B cell (primary cell): ENCODE measurements around the gene MTUS2. TPM values are rescaled to one million over a fixed set of nuclear protein-coding genes. Genes with fewer than 3 reads are reported as not detected.

Experiments used
- ATAC-seq: fragments of 200-7000 bp; cut with Tn5 transposase; one replicate; pipeline ENCODE4 v1.10.0; 2021; ENCODE audit warnings: low read depth, mild to moderate bottlenecking, moderate number of reproducible peaks, moderate library complexity
- CTCF ChIA-PET: fragments of 350-600 bp; sonication (Branson Sonifier 250); formaldehyde crosslinking; loops from one replicate; lab custom pipeline; 2021; ENCODE audit warnings: antibody characterized with exemption, inconsistent platforms; lab: Charles Lee
- POLR2A ChIA-PET: fragments of 350-600 bp; sonication (Branson Sonifier 250); formaldehyde crosslinking; loops from one replicate; lab custom pipeline; 2021; ENCODE audit warnings: antibody characterized with exemption; lab: Charles Lee
- DNase-seq: peaks from one replicate; pipeline ENCODE4 v3.0.0; 2013
- H2AFZ ChIP-seq: 2 replicates; pipeline ENCODE4 v1.6.1; 2012; ENCODE audit warnings: mild to moderate bottlenecking, low read depth, low read length; ENCODE audit not compliant: insufficient read depth, poor library complexity, severe bottlenecking
- H3K27ac ChIP-seq, 2 donors: 1 replicate in 1 of 2; 2 replicates in 1 of 2; pipeline ENCODE4 v1.5.1; 2012 to 2013; ENCODE audit warnings: low read length in 2 of 2, mild to moderate bottlenecking in 2 of 2, moderate library complexity in 1 of 2
- H3K27me3 ChIP-seq, 4 experiments: fragments of 200-600 bp in 1 of 4; sonication (generic) in 1 of 4; replicated peaks in 1 of 4; 1 replicate in 2 of 4; 2 replicates in 2 of 4; pipeline versions ENCODE4 v1.6.1 to v1.7.0; 2013 to 2016; ENCODE audit warnings: low read length in 3 of 4, mild to moderate bottlenecking in 2 of 4, mixed read lengths in 1 of 4, moderate library complexity in 1 of 4; ENCODE audit not compliant: insufficient read depth in 4 of 4, control insufficient read depth in 3 of 4; ENCODE audit errors: control extremely low read depth in 1 of 4
- H3K36me3 ChIP-seq, 2 experiments: replicated peaks in 1 of 2; 1 replicate in 1 of 2; 2 replicates in 1 of 2; pipeline versions ENCODE4 v1.6.1 to v1.7.1; 2013; ENCODE audit warnings: low read length in 1 of 2; ENCODE audit not compliant: insufficient read depth in 2 of 2, control insufficient read depth in 1 of 2; ENCODE audit errors: control extremely low read depth in 1 of 2, extremely low read depth in 1 of 2
- H3K4me1 ChIP-seq, 2 donors: fragments of 200-600 bp in 1 of 2; sonication (generic) in 1 of 2; 1 replicate in 1 of 2; 2 replicates in 1 of 2; pipeline versions ENCODE4 v1.5.1 to v1.6.1; 2013 to 2017; ENCODE audit warnings: low read length in 2 of 2; ENCODE audit not compliant: control insufficient read depth in 2 of 2, insufficient read depth in 2 of 2
- H3K4me2 ChIP-seq: replicated peaks from 2 replicates; pipeline ENCODE3; 2012; ENCODE audit warnings: mild to moderate bottlenecking, low read depth, low read length; ENCODE audit not compliant: poor library complexity, severe bottlenecking
- H3K4me3 ChIP-seq, 5 experiments: fragments of 200-600 bp in 1 of 5; sonication (generic) in 1 of 5; 1 replicate in 3 of 5; 2 replicates in 2 of 5; pipeline versions ENCODE4 v1.5.1 to v1.7.0; 2011 to 2016; ENCODE audit warnings: low read length in 4 of 5, mild to moderate bottlenecking in 4 of 5, low read depth in 2 of 5, control low read depth in 1 of 5, moderate library complexity in 1 of 5; ENCODE audit not compliant: insufficient read depth in 1 of 5; ENCODE audit errors: control extremely low read depth in 1 of 5, extremely low read depth in 1 of 5
- H3K79me2 ChIP-seq: fragments of 200-600 bp; sonication (generic); one replicate; pipeline ENCODE4 v1.6.0; 2016; ENCODE audit warnings: low read length; ENCODE audit not compliant: control insufficient read depth, insufficient read depth
- H3K9ac ChIP-seq: fragments of 200-600 bp; sonication (generic); 2 replicates; pipeline ENCODE4 v1.6.1; 2017; ENCODE audit warnings: mild to moderate bottlenecking, low read length, moderate library complexity
- H3K9me3 ChIP-seq, 3 donors: one replicate each; pipeline versions ENCODE4 v1.6.1 to v1.7.1; 2013; ENCODE audit warnings: low read length in 2 of 3; ENCODE audit not compliant: control insufficient read depth in 2 of 3, insufficient read depth in 1 of 3; ENCODE audit errors: control extremely low read depth in 1 of 3
- H4K20me1 ChIP-seq: 2 replicates; pipeline ENCODE4 v1.6.0; 2012; ENCODE audit warnings: mild to moderate bottlenecking, low read length; ENCODE audit not compliant: insufficient read depth, control insufficient read depth, poor library complexity, severe bottlenecking
- H3K27ac Mint-ChIP-seq: one replicate; pipeline ENCODE4 v1.8.0; 2021; ENCODE audit warnings: mixed read lengths
- H3K27me3 Mint-ChIP-seq: one replicate; pipeline ENCODE4 v1.8.0; 2021; ENCODE audit warnings: mixed read lengths
- H3K4me1 Mint-ChIP-seq: one replicate; pipeline ENCODE4 v1.8.0; 2021; ENCODE audit warnings: mixed read lengths
- H3K4me3 Mint-ChIP-seq: one replicate; pipeline ENCODE4 v1.8.0; 2021; ENCODE audit warnings: mixed read lengths
- H3K9me3 Mint-ChIP-seq: one replicate; pipeline ENCODE4 v1.8.0; 2022; ENCODE audit warnings: mixed read lengths; ENCODE audit not compliant: insufficient read depth
- CTCF ChIP-seq: fragments of 200-600 bp; IDR thresholded peaks from one replicate; pipeline ENCODE4 v1.8.0; 2022; ENCODE audit warnings: antibody characterized with exemption, mild to moderate bottlenecking
- EZH2 ChIP-seq: IDR thresholded peaks from 2 replicates; pipeline ENCODE4 v1.6.1; 2012; ENCODE audit warnings: borderline replicate concordance, low read depth, mild to moderate bottlenecking, moderate library complexity, low read length; ENCODE audit not compliant: insufficient read depth, poor library complexity, severe bottlenecking
- WGBS: methylation state at CpG from one replicate; pipeline ENCODE4 v1.1.5; 2013; ENCODE audit warnings: missing lambda C conversion rate; ENCODE audit not compliant: insufficient coverage; 5-methylcytosine and 5-hydroxymethylcytosine counted together
- intact Hi-C: fragments of 100-400 bp; cut with micrococcal nuclease; formaldehyde crosslinking; loops from one replicate; pipeline ENCODE4 v1.10.0; 2022
- polyA plus RNA-seq: library from polyadenylated mRNA; depleted of rRNA; stranded (reverse); fragments of >200 nt; gene quantifications from 2 replicates; pipeline ENCODE4 v1.2.3, GENCODE V29; 2012
- total RNA-seq, 2 donors: library from RNA; stranded (reverse); fragments of 120-200 nt in 1 of 2; gene quantifications; 1 replicate in 1 of 2; 2 replicates in 1 of 2; pipeline versions ENCODE4 v1.2.3 to v1.2.4, GENCODE V29; 2013 to 2022

Gene MTUS2
- total and polyA plus RNA-seq, 2 donors (not counting 1 experiment from before 2014, with no cell fraction given): 0.12 TPM; not detected in 1

- Histone ChIP-seq H3K9ac (no peak overlapping the region), H3K27ac (no peak overlapping the region), H3K4me2 (no peak overlapping the region), H2AFZ (no peak overlapping the region), H4K20me1 (no peaks in the 10 kb centered on the region), H3K9me3 (no peaks in the 10 kb centered on the region), H3K27me3 (peaks cover 0 to 6% (median 3%) of the 10 kb centered on the region in 4 experiments), H3K4me1 (peaks cover 39% of the 10 kb centered on the region in 2 donors), H3K36me3 (no peaks in the 10 kb centered on the region), H3K79me2 (no peaks in the 10 kb centered on the region), H3K4me3 (no peak overlapping the region)
- no peak for TF ChIP-seq CTCF
- no peak for TF ChIP-seq EZH2
- POLR2A ChIA-PET: no interaction called here
- H3K4me1 Mint-ChIP-seq: peaks cover 34% of the 10 kb centered on the region
- ATAC-seq (no peak), DNase-seq (no peak)
- no peaks in the 10 kb centered on the region for H3K9me3 Mint-ChIP-seq
- peaks cover 15% of the 10 kb centered on the region for H3K27me3 Mint-ChIP-seq
- no peak overlapping the region for H3K4me3 Mint-ChIP-seq
- no peak overlapping the region for H3K27ac Mint-ChIP-seq
- CTCF ChIA-PET: interaction anchor here (2.7 to 6.8 kb wide), 3 partner anchors 10 to 617 kb away, joined by 9 to 53 read pairs (median 17); no protein-coding TSS in a partner anchor
- intact Hi-C loops: loop anchor here (10.0 kb wide), 1 partner anchor 1236 kb away; the partner anchor contains the start of gene ALOX5AP
- WGBS: 96% methylated on average over 11 of the region's 13 CpGs
Measured at GRCh38 chr13:29498426-29499040, 678.4 kb downstream of the MTUS2 start.

- H3K4me1 Mint-ChIP-seq: peaks cover 23% of the 10 kb centered on the region
- intact Hi-C loops: loop anchor here (10.0 kb wide), 2 partner anchors 345 to 1235 kb away; partner anchors contain the start of gene ALOX5AP
- CTCF ChIA-PET: interaction anchor here (0.6 to 6.8 kb wide), 2 partner anchors 9 to 27 kb away, joined by 3 to 53 read pairs; no protein-coding TSS in a partner anchor
- H3K27ac Mint-ChIP-seq: no peak overlapping the region
- ATAC-seq (no peak), DNase-seq (no peak)
- H3K9me3 Mint-ChIP-seq: no peaks in the 10 kb centered on the region
- no peaks in the 10 kb centered on the region for H3K36me3 ChIP-seq
- H3K9me3 ChIP-seq: no peaks in the 10 kb centered on the region
- H3K27me3 ChIP-seq: peaks cover 0 to 12% (median 7%) of the 10 kb centered on the region in 4 experiments
- WGBS: 86% methylated on average over 6 of the region's 7 CpGs
- H3K9ac ChIP-seq: no peak overlapping the region
- no peaks in the 10 kb centered on the region for H3K79me2 ChIP-seq
- H3K4me3 ChIP-seq: no peak overlapping the region
- H2AFZ ChIP-seq: no peak overlapping the region
- no peaks in the 10 kb centered on the region for H4K20me1 ChIP-seq
- H3K4me3 Mint-ChIP-seq: no peak overlapping the region
- POLR2A ChIA-PET: interaction anchor here (0.7 kb wide), 1 partner anchor 96 kb away, joined by 3 read pairs; the partner anchor contains the start of gene SLC7A1
- peaks cover 23% of the 10 kb centered on the region for H3K27me3 Mint-ChIP-seq
- H3K27ac ChIP-seq: no peak overlapping the region
- TF ChIP-seq CTCF (no peak), EZH2 (no peak)
- peaks cover 29 to 31% of the 10 kb centered on the region in 2 donors for H3K4me1 ChIP-seq
- H3K4me2 ChIP-seq: no peak overlapping the region
Measured at GRCh38 chr13:29499506-29500165, 679.5 kb downstream of the MTUS2 start.
